Right lobe of liver (tissue), 4 donors: Measurements from ENCODE around the gene SHCBP1.

ENCODE experiments used
- CTCF ChIP-seq, 4 donors: fragments of 200-600 bp in 3 of 4; fragments of 450-650 bp in 1 of 4; IDR thresholded peaks; one replicate each; pipeline versions ENCODE4 v1.5.1 to v1.8.0; 2016 to 2022; ENCODE audit warnings: antibody characterized with exemption in 4 of 4, mild to moderate bottlenecking in 2 of 4
- POLR2A ChIP-seq: fragments of 450-650 bp; IDR thresholded peaks from one replicate; pipeline ENCODE4 v1.6.1; 2017; ENCODE audit warnings: antibody characterized with exemption, mild to moderate bottlenecking
- donor health status: DM: no; HTN: no; CAD: no.
- donor health status: DM: no; HTN: no; CAD: no.
- donor health status: DM: no; HTN: yes; CAD: no.

DNA sequence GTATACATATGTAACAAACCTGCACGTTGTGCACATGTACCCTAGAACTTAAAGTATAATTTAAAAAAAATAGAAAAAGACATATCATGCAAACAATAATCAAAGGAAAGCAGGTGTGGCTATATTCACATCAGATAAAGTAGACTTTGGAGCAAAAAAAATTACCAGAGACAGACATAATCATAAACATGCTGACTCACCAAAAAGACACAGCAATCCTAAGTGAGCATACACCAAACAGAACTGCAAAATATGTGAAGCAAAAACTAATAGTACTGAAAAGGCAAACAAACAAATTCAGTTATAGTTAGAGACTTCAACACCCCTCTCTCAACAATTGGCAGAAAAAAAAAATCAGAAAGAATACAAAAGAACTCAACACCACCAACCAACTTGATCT lies 29.9 kb downstream of the SHCBP1 start:
- TF ChIP-seq POLR2A (no peak), CTCF (IDR thresholded peaks at IDR 0.05) (no peak)
